KG1 (cell line): ENCODE measurements around the gene ABCA10.
"Not testable (repeated sequence)": the region's sequence is repeated elsewhere in the genome, so short reads cannot be mapped to it uniquely, and the experiment has no call there.

Experiments used
- DNase-seq: peaks from one replicate; lab custom pipeline; 2025; lab: John Stamatoyannopoulos, UW

Gene ABCA10

GRCh38 chr17:69228576-69228975 is at the start of gene ABCA10:
TSS of gene ABCA10 (minus strand) at chr17:69228824. CDS start at chr17:69225358, 3,466 bp downstream.
- DNase-seq: no peak

- not testable (repeated sequence) for DNase-seq
These were observed 47.7 kb upstream of the ABCA10 start for GRCh38 chr17:69276279-69276678.

- DNase-seq: no peak
These were observed 47.1 kb upstream of the ABCA10 start for GRCh38 chr17:69275751-69276150.

- DNase-seq: no peak
These were observed 42.4 kb upstream of the ABCA10 start for GRCh38 chr17:69271023-69271422.

- no peak for DNase-seq
These were observed 40.7 kb upstream of the ABCA10 start for GRCh38 chr17:69269131-69269998.

- no peak for DNase-seq
These were observed 40.0 kb upstream of the ABCA10 start for GRCh38 chr17:69268543-69269014.

- DNase-seq: no peak
These were observed 38.6 kb upstream of the ABCA10 start for GRCh38 chr17:69267219-69267618.

- no peak for DNase-seq
These were observed 37.2 kb upstream of the ABCA10 start for GRCh38 chr17:69265873-69266272.

- no peak for DNase-seq
These were observed 25.6 kb upstream of the ABCA10 start for GRCh38 chr17:69254187-69254586.

GRCh38 chr17:69250641-69251040 is 22.0 kb upstream of the ABCA10 start:
- no peak for DNase-seq

GRCh38 chr17:69246726-69247375 is 18.2 kb upstream of the ABCA10 start:
- peak; percentile 28 for DNase-seq

GRCh38 chr17:69246202-69246601 is 17.6 kb upstream of the ABCA10 start:
- DNase-seq: no peak

- DNase-seq: no peak
These were observed 17.0 kb upstream of the ABCA10 start for GRCh38 chr17:69245617-69246016.

GRCh38 chr17:69239611-69240600 is 11.3 kb upstream of the ABCA10 start:
- DNase-seq: no peak

GRCh38 chr17:69236946-69237345 is 8.3 kb upstream of the ABCA10 start:
- no peak for DNase-seq

- DNase-seq: no peak
These were observed 7.8 kb upstream of the ABCA10 start for GRCh38 chr17:69236464-69236863.

- DNase-seq: peak; percentile 60
These were observed 6.9 kb upstream of the ABCA10 start for GRCh38 chr17:69235338-69236058.

GRCh38 chr17:69232650-69233049 is 4.0 kb upstream of the ABCA10 start:
- no peak for DNase-seq

- no peak for DNase-seq
These were observed 2.9 kb upstream of the ABCA10 start for GRCh38 chr17:69231521-69231920.

- DNase-seq: no peak
These were observed 2.3 kb upstream of the ABCA10 start for GRCh38 chr17:69230939-69231338.

- DNase-seq: no peak
These were observed 606 bp downstream of the ABCA10 start for GRCh38 chr17:69228018-69228417.
